Vagina (tissue), 2 donors: ENCODE results near the gene MXRA7.

Experiments used
- CTCF ChIP-seq, 3 experiments: fragments of 450-650 bp in 2 of 3; fragments of 200-600 bp in 1 of 3; sonication (generic) in 1 of 3; IDR thresholded peaks; one replicate each; pipeline ENCODE4 v1.5.1; 2017 to 2019; ENCODE audit warnings: antibody characterized with exemption in 3 of 3, mild to moderate bottlenecking in 2 of 3, moderate library complexity in 2 of 3
- POLR2AphosphoS5 ChIP-seq, 2 donors: sonication (generic); formaldehyde crosslinking; IDR thresholded peaks; one replicate each; pipeline ENCODE4 v1.9.0; 2017; ENCODE audit warnings: antibody characterized with exemption in 2 of 2, mild to moderate bottlenecking in 2 of 2, low read depth in 1 of 2; ENCODE audit not compliant: insufficient read depth in 1 of 2

GRCh38 chr17:76740329-76741118 lies 29.8 kb upstream of the MXRA7 start:
- no peak for TF ChIP-seq CTCF (IDR thresholded peaks at IDR 0.05)
- no peak for TF ChIP-seq POLR2AphosphoS5 (IDR thresholded peaks at IDR 0.05; ENCODE audit: insufficient read depth in 1 of 2, low read depth in 1 of 2)
